ENCODE results near the gene GFPT2.

GFPT2 gene

DNA sequence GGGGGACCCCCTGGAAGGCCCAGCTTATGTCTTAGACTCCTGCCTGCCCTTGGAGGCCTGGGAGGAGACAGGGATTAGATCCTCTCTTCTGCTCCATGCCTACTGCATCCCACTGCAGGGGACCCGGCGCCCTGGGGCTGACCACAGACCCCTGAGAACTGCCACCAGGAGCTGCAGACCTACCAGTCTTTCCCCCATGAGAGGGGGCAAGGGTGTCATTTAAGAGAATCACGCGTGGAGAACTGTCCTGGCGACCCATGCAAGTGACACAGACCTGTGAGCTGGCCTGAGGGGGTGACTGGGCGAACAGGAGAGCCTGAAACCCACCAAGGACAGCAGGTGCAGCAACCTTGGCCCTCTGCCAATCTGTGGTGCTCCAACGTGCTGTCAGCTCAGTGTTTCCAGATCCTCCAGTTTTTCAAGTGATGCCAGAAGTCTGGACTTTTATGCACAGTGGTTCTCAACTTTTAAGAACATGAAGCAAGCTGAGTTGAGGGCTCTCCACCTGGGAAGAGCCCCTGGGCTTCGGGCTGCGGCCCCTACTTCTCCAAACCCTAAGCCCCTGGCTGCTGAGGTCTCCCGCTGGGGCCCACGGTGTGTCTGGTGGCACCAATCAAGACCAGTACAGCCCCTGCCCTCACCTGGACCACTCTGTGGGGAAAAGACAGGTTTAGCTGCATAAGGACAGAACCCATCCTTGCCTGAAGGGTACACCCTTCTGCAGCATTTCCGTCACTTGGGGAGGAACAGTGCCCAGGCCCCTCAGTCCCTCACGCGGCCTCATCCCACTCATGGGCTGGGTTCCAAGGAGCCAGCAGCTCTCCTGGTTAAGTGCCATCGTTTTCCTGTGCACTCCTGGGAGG, 18.2 kb downstream of the GFPT2 start:
- no peak overlapping the region for H3K4me3 ChIP-seq (replicated peaks; ENCODE audit: low read depth, low read length)
- DNase-seq (ENCODE audit: extremely low read depth, low read depth): no peak
- TF ChIP-seq CTCF (IDR thresholded peaks at IDR 0.05; ENCODE audit: low read depth, low read length, missing control alignments): no peak

DNA sequence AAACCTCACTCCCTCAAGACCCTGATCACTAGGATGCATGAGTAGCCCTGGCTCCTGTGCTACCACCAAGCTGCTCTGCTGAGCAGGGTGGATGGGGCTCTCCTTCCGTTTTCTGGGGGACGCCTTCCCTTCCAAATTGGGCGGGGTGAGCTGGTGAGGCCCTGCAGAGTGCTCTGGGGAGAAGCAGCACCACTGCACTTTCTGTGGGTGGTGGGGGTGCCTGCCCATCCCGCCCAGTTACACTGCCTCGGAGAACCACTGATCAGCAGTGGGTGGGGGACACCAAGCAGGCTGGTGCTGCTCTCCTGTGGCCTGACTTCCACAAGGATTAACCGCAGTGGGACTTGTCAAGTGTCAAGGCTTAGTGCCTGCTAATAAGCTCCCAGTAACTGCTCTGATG, 19.0 kb downstream of the GFPT2 start:
- TF ChIP-seq CTCF (IDR thresholded peaks at IDR 0.05; ENCODE audit: low read depth, low read length, missing control alignments): no peak
- no peak for DNase-seq (ENCODE audit: extremely low read depth, low read depth)

DNA sequence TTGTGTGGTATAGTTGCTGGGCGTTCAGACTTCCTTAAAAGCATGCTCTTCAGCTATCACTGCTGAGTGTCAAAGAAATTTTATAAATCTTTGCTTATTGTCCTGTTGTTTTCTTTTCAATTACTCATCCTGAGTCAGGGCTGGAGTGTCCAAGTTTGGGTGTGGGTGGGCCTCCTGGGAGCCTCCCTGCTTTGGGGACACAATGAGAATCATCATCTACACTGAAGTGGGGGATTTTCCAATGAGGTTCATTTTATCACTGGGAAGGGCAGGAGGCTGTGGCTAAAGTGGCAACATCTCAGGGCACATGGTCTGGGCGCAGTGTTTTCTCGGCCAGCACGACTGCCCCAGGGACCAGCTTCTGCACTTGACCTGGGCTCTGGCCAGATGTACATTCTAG, 19.5 kb downstream of the GFPT2 start:
- no peak overlapping the region for H3K4me3 ChIP-seq (replicated peaks; ENCODE audit: low read depth, low read length)
- DNase-seq (ENCODE audit: extremely low read depth, low read depth): no peak
- no peak for TF ChIP-seq CTCF (IDR thresholded peaks at IDR 0.05; ENCODE audit: low read depth, low read length, missing control alignments)

More for the DNA sequence above, 19.0 kb downstream of the GFPT2 start:
- no peak overlapping the region for H3K4me3 ChIP-seq (replicated peaks; ENCODE audit: low read depth, low read length)

DNA sequence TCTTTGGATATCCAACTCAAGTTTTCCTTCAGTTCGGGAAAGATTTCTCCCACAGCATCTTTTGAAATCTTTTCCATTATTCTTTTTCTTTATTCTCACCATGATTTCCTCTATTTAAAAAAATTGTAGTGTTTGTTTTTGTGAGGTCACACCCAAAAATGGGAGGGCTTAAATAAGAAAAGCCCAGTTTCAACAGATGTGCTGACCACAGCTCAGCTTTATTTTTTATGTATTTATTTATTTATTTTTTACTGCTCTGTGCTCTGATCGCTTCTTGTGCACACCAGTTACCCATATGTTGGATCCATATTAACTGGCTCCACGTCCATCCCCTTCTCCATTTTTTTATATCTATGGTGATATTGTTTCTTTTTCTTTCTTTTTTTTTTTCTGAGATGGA, 20.3 kb downstream of the GFPT2 start:
- DNase-seq (ENCODE audit: extremely low read depth, low read depth): no peak
- H3K4me3 ChIP-seq (replicated peaks; ENCODE audit: low read depth, low read length): no peak overlapping the region
- no peak for TF ChIP-seq CTCF (IDR thresholded peaks at IDR 0.05; ENCODE audit: low read depth, low read length, missing control alignments)

GRCh38 chr5:180332051-180332517, 21.1 kb downstream of the GFPT2 start:
- no peak overlapping the region for H3K4me3 ChIP-seq (replicated peaks; ENCODE audit: low read depth, low read length)
- peak; percentile 21 for TF ChIP-seq CTCF (IDR thresholded peaks at IDR 0.05; ENCODE audit: low read depth, low read length, missing control alignments)
- no peak for DNase-seq (ENCODE audit: extremely low read depth, low read depth)

DNA sequence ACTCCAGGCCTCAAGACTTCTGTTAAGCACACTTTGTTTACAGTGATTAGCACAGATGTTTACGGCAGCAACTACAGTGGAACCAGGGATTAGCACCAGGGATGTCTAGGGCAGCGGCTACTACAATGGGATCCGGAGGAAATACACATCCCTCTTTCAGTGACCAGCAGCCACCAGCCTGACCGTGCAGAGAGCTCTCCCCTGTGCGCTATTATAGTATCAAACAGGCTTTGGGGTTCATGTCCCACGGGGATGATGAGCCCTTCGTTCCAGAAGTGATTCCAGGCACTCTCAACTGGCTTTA, 21.5 kb downstream of the GFPT2 start:
- no peak overlapping the region for H3K4me3 ChIP-seq (replicated peaks; ENCODE audit: low read depth, low read length)
- no peak for TF ChIP-seq CTCF (IDR thresholded peaks at IDR 0.05; ENCODE audit: low read depth, low read length, missing control alignments)
- no peak for DNase-seq (ENCODE audit: extremely low read depth, low read depth)

All from HFF-Myc (cell line).